Fibroblast of mammary gland (primary cell): ENCODE data around the gene MYMK.

Experiments
- DNase-seq: peaks from one replicate; pipeline ENCODE4 v3.0.0-alpha.2; 2010; ENCODE audit warnings: low read depth
- H3K4me3 ChIP-seq: 2 replicates; pipeline ENCODE4 v1.5.1; 2011; ENCODE audit warnings: low read depth, mild to moderate bottlenecking, low read length, moderate library complexity; ENCODE audit not compliant: control insufficient read depth
- TF ChIP-seq, protein P1 (sequence below): conservative IDR thresholded peaks from 2 replicates; pipeline ENCODE4 v1.5.1; 2011; ENCODE audit warnings: low read depth, low read length, inconsistent platforms; ENCODE audit not compliant: control insufficient read depth, insufficient read depth

Gene MYMK

DNA sequence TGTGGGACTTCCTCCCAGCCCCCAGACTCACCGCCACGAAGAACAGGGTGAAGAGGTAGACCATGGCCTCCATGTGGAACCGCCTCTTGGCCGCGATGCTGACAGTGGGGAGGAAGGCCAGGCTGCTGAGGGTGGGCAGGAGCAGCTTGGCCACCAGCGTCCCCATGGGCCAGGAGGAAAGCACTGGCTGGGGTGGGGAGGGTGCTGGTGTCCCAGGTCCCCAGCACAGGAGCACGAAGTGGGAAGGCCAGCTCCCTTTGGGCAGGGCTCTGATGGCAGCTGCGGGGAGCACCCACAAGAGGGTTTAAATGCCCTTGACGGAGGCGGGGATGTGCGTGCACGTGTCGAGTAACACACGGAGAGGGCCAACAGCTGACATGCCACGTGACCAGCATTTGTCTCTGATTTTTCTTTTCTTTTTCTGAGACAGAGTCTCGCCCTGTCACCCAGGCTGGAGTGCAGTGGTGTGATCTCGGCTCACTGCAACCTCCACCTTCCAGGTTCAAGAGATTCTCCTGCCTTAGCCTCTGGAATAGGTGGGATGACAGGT lies at the start of gene MYMK:
TSS of gene MYMK (minus strand) at position 281 of the 550 bp plus-strand sequence. CDS start at position 166, 115 bp downstream.
- DNase-seq, result no peak
- H3K4me3 ChIP-seq, result no peak within 1 kb of the TSS
- TF ChIP-seq, protein P1, sequence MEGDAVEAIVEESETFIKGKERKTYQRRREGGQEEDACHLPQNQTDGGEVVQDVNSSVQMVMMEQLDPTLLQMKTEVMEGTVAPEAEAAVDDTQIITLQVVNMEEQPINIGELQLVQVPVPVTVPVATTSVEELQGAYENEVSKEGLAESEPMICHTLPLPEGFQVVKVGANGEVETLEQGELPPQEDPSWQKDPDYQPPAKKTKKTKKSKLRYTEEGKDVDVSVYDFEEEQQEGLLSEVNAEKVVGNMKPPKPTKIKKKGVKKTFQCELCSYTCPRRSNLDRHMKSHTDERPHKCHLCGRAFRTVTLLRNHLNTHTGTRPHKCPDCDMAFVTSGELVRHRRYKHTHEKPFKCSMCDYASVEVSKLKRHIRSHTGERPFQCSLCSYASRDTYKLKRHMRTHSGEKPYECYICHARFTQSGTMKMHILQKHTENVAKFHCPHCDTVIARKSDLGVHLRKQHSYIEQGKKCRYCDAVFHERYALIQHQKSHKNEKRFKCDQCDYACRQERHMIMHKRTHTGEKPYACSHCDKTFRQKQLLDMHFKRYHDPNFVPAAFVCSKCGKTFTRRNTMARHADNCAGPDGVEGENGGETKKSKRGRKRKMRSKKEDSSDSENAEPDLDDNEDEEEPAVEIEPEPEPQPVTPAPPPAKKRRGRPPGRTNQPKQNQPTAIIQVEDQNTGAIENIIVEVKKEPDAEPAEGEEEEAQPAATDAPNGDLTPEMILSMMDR, result no peak

GRCh38 chr9:133573791-133574515 lies 49.2 kb upstream of the MYMK start:
- no peak overlapping the region for H3K4me3 ChIP-seq
- DNase-seq, result no peak
- TF ChIP-seq, protein P1, result no peak

DNA sequence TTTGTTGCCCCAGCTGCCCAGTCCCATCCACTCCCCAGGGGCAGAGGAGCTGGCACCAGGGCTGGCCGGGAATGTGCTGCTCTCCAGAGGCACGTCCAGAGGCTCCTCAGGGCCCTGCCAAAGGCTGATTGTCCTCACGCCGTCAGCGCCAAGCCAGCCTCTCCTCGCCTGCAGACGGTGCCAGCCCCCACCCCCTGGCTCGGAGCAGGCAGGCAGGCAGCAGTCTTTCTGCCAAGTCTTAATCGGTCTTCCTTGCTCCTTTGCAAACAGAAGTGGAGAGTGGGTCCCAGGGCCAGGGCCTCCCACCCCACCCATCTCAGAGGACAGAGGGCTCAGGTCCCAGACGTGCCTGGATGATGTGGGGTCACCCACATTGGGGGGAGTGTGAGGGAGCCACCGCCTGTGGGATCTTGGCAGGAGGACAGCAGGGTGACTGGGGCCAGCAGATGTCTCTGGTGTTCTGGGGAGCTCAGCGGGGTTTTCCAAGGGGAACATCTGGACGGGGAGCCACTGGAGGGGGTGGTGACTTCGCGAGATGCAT lies 48.1 kb upstream of the MYMK start:
- DNase-seq, result no peak
- TF ChIP-seq, protein P1, result no peak

GRCh38 chr9:133571896-133572595 lies 47.3 kb upstream of the MYMK start:
- no peak overlapping the region for H3K4me3 ChIP-seq
- DNase-seq, result no peak
- TF ChIP-seq, protein P1, result no peak

More for the DNA sequence above, 48.1 kb upstream of the MYMK start:
- no peak overlapping the region for H3K4me3 ChIP-seq

- DNase-seq, result no peak
- TF ChIP-seq, protein P1, result no peak
- H3K4me3 ChIP-seq, result no peak overlapping the region
Observed at GRCh38 chr9:133571391-133571890, 46.7 kb upstream of the MYMK start.

DNA sequence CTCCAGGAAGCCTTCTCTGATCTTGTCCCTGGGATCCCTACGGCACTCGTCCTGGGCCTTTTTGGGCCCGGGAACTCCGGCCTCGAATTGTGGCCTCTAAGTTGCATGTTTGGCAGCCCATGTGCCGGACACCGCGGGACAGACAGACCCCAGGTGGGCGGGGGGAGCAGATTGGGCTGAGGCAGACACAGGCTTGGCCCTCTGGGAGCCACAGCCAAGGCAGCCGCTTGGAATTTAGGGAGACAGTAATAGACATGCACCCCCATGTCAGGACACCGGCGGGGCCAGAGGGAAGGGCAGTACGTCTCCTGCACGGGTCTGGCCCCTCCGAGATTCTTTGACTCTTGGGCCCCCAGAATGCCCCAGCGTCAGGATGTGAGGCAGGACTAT lies 45.9 kb upstream of the MYMK start:
- DNase-seq, result no peak
- TF ChIP-seq, protein P1, result no peak
- H3K4me3 ChIP-seq, result no peak overlapping the region
